Astrocyte (in vitro differentiated cells and primary cell): ENCODE measurements around the gene KPNA1.

Experiments
- EZH2 ChIP-seq: IDR thresholded peaks from 2 replicates; pipeline ENCODE4 v1.6.1; 2012; ENCODE audit warnings: mild to moderate bottlenecking, low read length, inconsistent platforms; ENCODE audit not compliant: insufficient read depth
- TF ChIP-seq, protein P1 (sequence below): IDR thresholded peaks from 2 replicates; pipeline ENCODE4 v1.5.1; 2011; ENCODE audit warnings: low read depth, mild to moderate bottlenecking, inconsistent platforms, low read length, moderate library complexity; ENCODE audit not compliant: insufficient read depth

DNA sequence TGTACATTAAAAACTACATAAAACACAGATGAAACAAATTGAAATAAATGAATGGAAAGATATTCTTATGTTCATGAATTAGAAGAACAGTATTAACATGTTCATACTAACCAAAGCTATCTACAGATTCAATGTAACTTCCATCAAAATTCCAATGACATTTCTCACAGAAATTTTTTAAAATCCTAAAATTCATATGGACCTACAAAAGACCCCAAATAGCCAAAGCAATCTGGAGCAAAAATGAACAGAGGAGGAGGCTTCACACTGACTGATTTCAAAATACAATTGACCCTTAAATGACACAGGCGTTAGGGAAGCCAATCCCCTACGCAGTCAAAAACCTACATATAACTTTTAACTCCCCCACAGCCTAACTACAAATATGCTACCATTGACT, 39.4 kb downstream of the KPNA1 start:
- TF ChIP-seq, protein P1, sequence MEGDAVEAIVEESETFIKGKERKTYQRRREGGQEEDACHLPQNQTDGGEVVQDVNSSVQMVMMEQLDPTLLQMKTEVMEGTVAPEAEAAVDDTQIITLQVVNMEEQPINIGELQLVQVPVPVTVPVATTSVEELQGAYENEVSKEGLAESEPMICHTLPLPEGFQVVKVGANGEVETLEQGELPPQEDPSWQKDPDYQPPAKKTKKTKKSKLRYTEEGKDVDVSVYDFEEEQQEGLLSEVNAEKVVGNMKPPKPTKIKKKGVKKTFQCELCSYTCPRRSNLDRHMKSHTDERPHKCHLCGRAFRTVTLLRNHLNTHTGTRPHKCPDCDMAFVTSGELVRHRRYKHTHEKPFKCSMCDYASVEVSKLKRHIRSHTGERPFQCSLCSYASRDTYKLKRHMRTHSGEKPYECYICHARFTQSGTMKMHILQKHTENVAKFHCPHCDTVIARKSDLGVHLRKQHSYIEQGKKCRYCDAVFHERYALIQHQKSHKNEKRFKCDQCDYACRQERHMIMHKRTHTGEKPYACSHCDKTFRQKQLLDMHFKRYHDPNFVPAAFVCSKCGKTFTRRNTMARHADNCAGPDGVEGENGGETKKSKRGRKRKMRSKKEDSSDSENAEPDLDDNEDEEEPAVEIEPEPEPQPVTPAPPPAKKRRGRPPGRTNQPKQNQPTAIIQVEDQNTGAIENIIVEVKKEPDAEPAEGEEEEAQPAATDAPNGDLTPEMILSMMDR, result no peak
- TF ChIP-seq EZH2, result no peak
